Measurements from ENCODE around the gene PHLPP2. TPM values are rescaled to one million over a fixed set of nuclear protein-coding genes. Genes with fewer than 3 reads are reported as not detected.
"Not testable (repeated sequence)": the region's sequence is repeated elsewhere in the genome, so short reads cannot be mapped to it uniquely, and the experiment has no call there.

The PHLPP2 gene
- total and polyA plus RNA-seq, 12 donors = 0.77 to 5.3 (median 3.4) TPM

GRCh38 chr16:71622088-71622487 lies 102.4 kb downstream of the PHLPP2 start:
- no peaks in the 10 kb centered on the region for H3K36me3 ChIP-seq
- H3K27ac ChIP-seq = no peak overlapping the region
- ATAC-seq (no peak), DNase-seq (no peak)
- intact Hi-C loops (cut with DNase I) = no loop called here
- no peak overlapping the region for H3K4me3 ChIP-seq
- TF ChIP-seq, protein P1, sequence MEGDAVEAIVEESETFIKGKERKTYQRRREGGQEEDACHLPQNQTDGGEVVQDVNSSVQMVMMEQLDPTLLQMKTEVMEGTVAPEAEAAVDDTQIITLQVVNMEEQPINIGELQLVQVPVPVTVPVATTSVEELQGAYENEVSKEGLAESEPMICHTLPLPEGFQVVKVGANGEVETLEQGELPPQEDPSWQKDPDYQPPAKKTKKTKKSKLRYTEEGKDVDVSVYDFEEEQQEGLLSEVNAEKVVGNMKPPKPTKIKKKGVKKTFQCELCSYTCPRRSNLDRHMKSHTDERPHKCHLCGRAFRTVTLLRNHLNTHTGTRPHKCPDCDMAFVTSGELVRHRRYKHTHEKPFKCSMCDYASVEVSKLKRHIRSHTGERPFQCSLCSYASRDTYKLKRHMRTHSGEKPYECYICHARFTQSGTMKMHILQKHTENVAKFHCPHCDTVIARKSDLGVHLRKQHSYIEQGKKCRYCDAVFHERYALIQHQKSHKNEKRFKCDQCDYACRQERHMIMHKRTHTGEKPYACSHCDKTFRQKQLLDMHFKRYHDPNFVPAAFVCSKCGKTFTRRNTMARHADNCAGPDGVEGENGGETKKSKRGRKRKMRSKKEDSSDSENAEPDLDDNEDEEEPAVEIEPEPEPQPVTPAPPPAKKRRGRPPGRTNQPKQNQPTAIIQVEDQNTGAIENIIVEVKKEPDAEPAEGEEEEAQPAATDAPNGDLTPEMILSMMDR (IDR thresholded peaks at IDR 0.05) = no peak
- H3K27me3 ChIP-seq = peaks cover 11 to 79% (median 40%) of the 10 kb centered on the region in 7 donors
- H3K9me3 ChIP-seq = peaks cover 0 to 24% (median 0%) of the 10 kb centered on the region in 11 donors
- H3K4me1 ChIP-seq = peaks cover 3 to 13% (median 11%) of the 10 kb centered on the region in 9 donors

GRCh38 chr16:71618429-71618828 lies 106.1 kb downstream of the PHLPP2 start:
- intact Hi-C loops (cut with DNase I) = no loop called here
- Histone ChIP-seq H3K4me3 (no peak overlapping the region), H3K4me1 (no peaks in the 10 kb centered on the region), H3K9me3 (peaks cover 0 to 24% (median 0%) of the 10 kb centered on the region in 11 donors), H3K36me3 (no peaks in the 10 kb centered on the region), H3K27me3 (peaks cover 0 to 83% (median 33%) of the 10 kb centered on the region in 7 donors), H3K27ac (no peak overlapping the region)
- TF ChIP-seq, protein P1 (IDR thresholded peaks at IDR 0.05) = no peak
- no peak for DNase-seq
- no peak for ATAC-seq
- 65 to 68% methylated on average over 4 of the region's 4 CpGs for WGBS, 2 donors

DNA sequence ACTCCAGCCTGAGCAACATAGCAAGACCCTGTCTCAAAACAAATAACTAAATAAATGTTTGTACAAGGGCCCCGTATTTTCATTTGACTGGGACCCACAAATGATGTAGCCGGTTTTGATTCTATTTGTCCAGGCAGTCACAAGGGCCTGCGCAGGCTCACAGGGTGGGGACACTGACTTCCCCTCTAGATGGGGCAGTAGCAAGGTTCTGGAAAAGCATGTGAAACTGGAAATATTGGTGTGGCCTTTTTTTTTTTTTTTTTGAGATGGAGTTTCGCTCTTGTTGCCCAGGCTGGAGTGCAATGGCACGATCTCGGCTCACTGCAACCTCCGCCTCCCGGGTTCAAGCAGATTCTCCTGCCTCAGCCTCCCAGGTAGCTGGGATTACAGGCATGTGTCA lies 109.5 kb downstream of the PHLPP2 start:
- intact Hi-C loops (cut with DNase I) = loop anchor here in 6 of 10 donors (5.0 kb wide), 1 partner anchor 203 kb away; no protein-coding TSS in a partner anchor
- Histone ChIP-seq H3K27me3 (peaks cover 0 to 87% (median 50%) of the 10 kb centered on the region in 7 donors), H3K9me3 (peaks cover 0 to 11% (median 0%) of the 10 kb centered on the region in 11 donors)
- not testable (repeated sequence) for H3K4me1 ChIP-seq, DNase-seq, H3K4me3 ChIP-seq, H3K27ac ChIP-seq, H3K36me3 ChIP-seq, ATAC-seq
- 89 to 92% methylated on average over 8 of the region's 8 CpGs for WGBS, 2 donors

- WGBS, 2 donors = 16 to 17% methylated on average over 19 of the region's 19 CpGs
- DNase-seq = peak; percentile 26 to 70
Observed at GRCh38 chr16:71610936-71611871, 113.3 kb downstream of the PHLPP2 start.

More at GRCh38 chr16:71610936-71611871, 113.3 kb downstream of the PHLPP2 start:
- peak in 6 of 8 donors; percentile 64 to 84 (median 76) for ATAC-seq
- TF ChIP-seq, protein P1 (IDR thresholded peaks at IDR 0.05) = peak; percentile 55 to 92 (median 79)
- no peaks in the 10 kb centered on the region for H3K9me3 ChIP-seq
- H3K27me3 ChIP-seq = peaks cover 0 to 64% (median 39%) of the 10 kb centered on the region in 7 donors
- H3K4me1 ChIP-seq = peaks cover 0 to 4% (median 0%) of the 10 kb centered on the region in 9 donors
- H3K4me3 ChIP-seq = no peak overlapping the region
- intact Hi-C loops (cut with DNase I) = loop anchor here in 7 of 10 donors (2.0 to 5.0 kb wide), 2 partner anchors 196 to 199 kb away; no protein-coding TSS in a partner anchor
- no peak overlapping the region for H3K27ac ChIP-seq
- no peaks in the 10 kb centered on the region for H3K36me3 ChIP-seq

All from heart right ventricle (tissue), 16 donors.